Heart left ventricle (tissue), 16 donors: ENCODE data around the gene TBRG4. TPM values are rescaled to one million over a fixed set of nuclear protein-coding genes. Genes with fewer than 3 reads are reported as not detected.

Experiments
- ATAC-seq, 4 donors: fragments of 200-7000 bp; cut with Tn5 transposase; one replicate each; pipeline ENCODE4 v1.9.1; 2020 to 2022; ENCODE audit warnings: moderate library complexity in 4 of 4, mild to moderate bottlenecking in 3 of 4, moderate number of reproducible peaks in 1 of 4
- DNase-seq, 5 donors: peaks; one replicate each; pipeline ENCODE4 v3.0.0-alpha.2; 2020
- H3K27ac ChIP-seq, 12 donors: fragments of 200-600 bp; sonication (generic) in 4 of 12; one replicate each; pipeline versions ENCODE4 v1.5.0 to v1.8.0; 2016 to 2022; ENCODE audit warnings: mild to moderate bottlenecking in 2 of 12
- H3K27me3 ChIP-seq, 9 donors: fragments of 200-600 bp; sonication (generic) in 2 of 9; one replicate each; pipeline versions ENCODE4 v1.5.1 to v1.8.0; 2016 to 2022; ENCODE audit warnings: mild to moderate bottlenecking in 3 of 9
- H3K36me3 ChIP-seq, 9 donors: fragments of 200-600 bp; sonication (generic) in 2 of 9; one replicate each; pipeline versions ENCODE4 v1.5.0 to v1.8.0; 2018 to 2022; ENCODE audit warnings: mild to moderate bottlenecking in 2 of 9
- H3K4me1 ChIP-seq, 12 donors: fragments of 200-600 bp; sonication (generic) in 4 of 12; one replicate each; pipeline versions ENCODE4 v1.5.0 to v1.8.0; 2016 to 2022; ENCODE audit warnings: mild to moderate bottlenecking in 3 of 12
- H3K4me3 ChIP-seq, 12 donors: fragments of 200-600 bp; sonication (generic) in 4 of 12; one replicate each; pipeline versions ENCODE4 v1.5.0 to v1.8.0; 2017 to 2022; ENCODE audit warnings: mild to moderate bottlenecking in 9 of 12, moderate library complexity in 4 of 12
- H3K9me3 ChIP-seq, 12 donors: fragments of 200-600 bp; sonication (generic) in 4 of 12; one replicate each; pipeline versions ENCODE4 v1.5.0 to v1.8.0; 2016 to 2022; ENCODE audit warnings: mild to moderate bottlenecking in 1 of 12
- CTCF ChIP-seq, 12 donors: fragments of 200-600 bp; sonication (generic) in 4 of 12; IDR thresholded peaks; one replicate each; pipeline versions ENCODE4 v1.5.0 to v1.8.0; 2018 to 2022; ENCODE audit warnings: antibody characterized with exemption in 12 of 12, mild to moderate bottlenecking in 5 of 12
- POLR2A ChIP-seq, 2 donors: fragments of 450-650 bp; IDR thresholded peaks; one replicate each; pipeline ENCODE4 v1.6.1; 2017; ENCODE audit warnings: antibody characterized with exemption in 2 of 2, mild to moderate bottlenecking in 2 of 2, moderate library complexity in 2 of 2
- WGBS, 4 donors: extraction: QIAGEN DNeasy Blood & Tissue Kit in 2 of 4; methylation state at CpG; one replicate each; pipeline versions ENCODE4 v1.1.5 to v1.1.7; 2013 to 2018; 5-methylcytosine and 5-hydroxymethylcytosine counted together
- intact Hi-C, 10 donors: fragments of 100-400 bp; cut with DNase I; formaldehyde crosslinking; loops; one replicate each; pipeline versions ENCODE4 v1.11.1 to v1.14.2; 2022
- polyA plus RNA-seq, 2 donors: library from polyadenylated mRNA; stranded (reverse); fragments of 200-250 nt; gene quantifications; one replicate each; pipeline ENCODE4 v1.2.3, GENCODE V29; 2013
- total RNA-seq, 9 donors: library from RNA; depleted of rRNA in 2 of 9; stranded (reverse); fragments of >200 nt in 2 of 9; fragmentation: NEBNext Ultra II Directional in 3 of 9; extraction: Animal tissue kit (Norgen Biotek cat#: 25700) in 3 of 9; gene quantifications; one replicate each; pipeline versions ENCODE4 v1.1.0 to v1.2.4, GENCODE V29; 2016 to 2023
- donor health status: ischemic (EF 13 %, LVEDD 7.1; RV severe dilation, severe dysfunction).
- donor health status: healthy with polysubstance abuse.
- donor health status: DM: no; HTN: yes; CAD: no.
- donor health status: DM: no; HTN: no; CAD: no.
- donor health status: ischemic (EF 25% LVEDD 6.9; RV normal size, moderate dysfunction).
- donor health status: ischemic (EF 25% LVEDD 5.7; RV mildly dilated, moderate dysfunction).
- donor health status: healthy.
- donor health status: DM: yes; HTN: yes; CAD: no.
- donor health status: ischemic (EF 35%, LVEDD 5.7; RV mildly dilated, moderate dysfunction).
- donor health status: nonischemic (EF 11% LVEDD 7.7; RV severe dilation, severe dysfunction).
- donor health status: DM: yes; HTN: yes; CAD: no.
- donor health status: PGD.
- donor health status: ischemic (EF 29% LVEDD 5.4; RV normal size, mild dysfunction).
- donor health status: nonischemic (EF 23%, LVEDD 6.1; RV moderate dilation, normal function).

The TBRG4 gene
- total and polyA plus RNA-seq, 11 donors, result 58.0 to 125 (median 61.5) TPM

- 98 to 99% (median 99%) methylated on average over 5 of the region's 5 CpGs for WGBS, 4 donors
- DNase-seq (no peak), ATAC-seq (no peak)
- H3K27me3 ChIP-seq, result no peaks in the 10 kb centered on the region
- TF ChIP-seq CTCF (IDR thresholded peaks at IDR 0.05) (no peak), POLR2A (IDR thresholded peaks at IDR 0.05) (no peak)
- no peaks in the 10 kb centered on the region for H3K9me3 ChIP-seq
- peaks cover 0 to 31% (median 4%) of the 10 kb centered on the region in 9 donors for H3K36me3 ChIP-seq
- intact Hi-C loops, result no loop called here
- no peak overlapping the region for H3K27ac ChIP-seq
- H3K4me3 ChIP-seq, result no peak overlapping the region
- peaks cover 0 to 21% (median 0%) of the 10 kb centered on the region in 12 donors for H3K4me1 ChIP-seq
These were observed 55.8 kb downstream of the TBRG4 start for GRCh38 chr7:45055594-45056219.

- Histone ChIP-seq H3K27me3 (no peaks in the 10 kb centered on the region), H3K4me1 (peaks cover 0 to 14% (median 0%) of the 10 kb centered on the region in 12 donors), H3K27ac (no peak overlapping the region), H3K4me3 (no peak overlapping the region), H3K36me3 (peaks cover 0 to 32% (median 10%) of the 10 kb centered on the region in 9 donors), H3K9me3 (no peaks in the 10 kb centered on the region)
- ATAC-seq (no peak), DNase-seq (no peak)
- TF ChIP-seq POLR2A (IDR thresholded peaks at IDR 0.05), result no peak
- TF ChIP-seq CTCF (IDR thresholded peaks at IDR 0.05), result no peak
- intact Hi-C loops, result no loop called here
- WGBS, 4 donors, result 90 to 97% (median 91%) methylated on average over 5 of the region's 5 CpGs
These were observed 56.5 kb downstream of the TBRG4 start for GRCh38 chr7:45055016-45055415.

GRCh38 chr7:45054442-45054841 lies 57.1 kb downstream of the TBRG4 start:
- peaks cover 0 to 35% (median 13%) of the 10 kb centered on the region in 9 donors for H3K36me3 ChIP-seq
- DNase-seq (no peak), ATAC-seq (no peak)
- WGBS, 4 donors, result 93 to 97% (median 96%) methylated on average over 3 of the region's 3 CpGs
- intact Hi-C loops, result no loop called here
- peaks cover 0 to 9% (median 0%) of the 10 kb centered on the region in 12 donors for H3K4me1 ChIP-seq
- no peaks in the 10 kb centered on the region for H3K27me3 ChIP-seq
- H3K9me3 ChIP-seq, result no peaks in the 10 kb centered on the region
- no peak for TF ChIP-seq CTCF (IDR thresholded peaks at IDR 0.05)
- TF ChIP-seq POLR2A (IDR thresholded peaks at IDR 0.05), result no peak
- H3K27ac ChIP-seq, result no peak overlapping the region
- H3K4me3 ChIP-seq, result no peak overlapping the region

- 97 to 99% (median 99%) methylated on average over 5 of the region's 5 CpGs for WGBS, 4 donors
- DNase-seq (no peak), ATAC-seq (no peak)
- H3K4me3 ChIP-seq, result no peak overlapping the region
- intact Hi-C loops, result no loop called here
- TF ChIP-seq CTCF (IDR thresholded peaks at IDR 0.05), result no peak
- no peak for TF ChIP-seq POLR2A (IDR thresholded peaks at IDR 0.05)
- no peaks in the 10 kb centered on the region for H3K27me3 ChIP-seq
- no peak overlapping the region for H3K27ac ChIP-seq
- peaks cover 0 to 37% (median 15%) of the 10 kb centered on the region in 9 donors for H3K36me3 ChIP-seq
- H3K4me1 ChIP-seq, result peaks cover 0 to 5% (median 0%) of the 10 kb centered on the region in 12 donors
- no peaks in the 10 kb centered on the region for H3K9me3 ChIP-seq
These were observed 57.6 kb downstream of the TBRG4 start for GRCh38 chr7:45053941-45054340.
